Measurements from ENCODE around the gene PPP1R14D.

DNA sequence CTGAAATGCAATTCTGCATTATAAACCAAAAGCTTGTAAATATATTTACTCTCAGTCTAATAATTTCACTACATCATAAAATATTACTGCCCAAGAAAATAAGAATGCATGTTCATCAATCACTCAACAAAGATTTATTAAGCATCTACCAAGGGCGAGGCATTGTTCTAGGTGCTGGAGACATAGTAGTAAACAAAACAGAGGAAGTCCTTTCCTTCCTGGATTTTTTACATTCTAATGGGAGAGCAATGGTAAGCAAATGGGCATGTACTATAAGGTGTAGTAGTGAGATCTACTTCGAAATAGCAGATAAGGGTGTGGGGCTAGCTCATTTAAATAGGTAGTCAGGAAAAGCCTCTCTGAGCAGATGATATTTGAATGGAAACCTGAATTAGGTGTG lies 32.5 kb downstream of the PPP1R14D start:
- TF ChIP-seq, protein P1, sequence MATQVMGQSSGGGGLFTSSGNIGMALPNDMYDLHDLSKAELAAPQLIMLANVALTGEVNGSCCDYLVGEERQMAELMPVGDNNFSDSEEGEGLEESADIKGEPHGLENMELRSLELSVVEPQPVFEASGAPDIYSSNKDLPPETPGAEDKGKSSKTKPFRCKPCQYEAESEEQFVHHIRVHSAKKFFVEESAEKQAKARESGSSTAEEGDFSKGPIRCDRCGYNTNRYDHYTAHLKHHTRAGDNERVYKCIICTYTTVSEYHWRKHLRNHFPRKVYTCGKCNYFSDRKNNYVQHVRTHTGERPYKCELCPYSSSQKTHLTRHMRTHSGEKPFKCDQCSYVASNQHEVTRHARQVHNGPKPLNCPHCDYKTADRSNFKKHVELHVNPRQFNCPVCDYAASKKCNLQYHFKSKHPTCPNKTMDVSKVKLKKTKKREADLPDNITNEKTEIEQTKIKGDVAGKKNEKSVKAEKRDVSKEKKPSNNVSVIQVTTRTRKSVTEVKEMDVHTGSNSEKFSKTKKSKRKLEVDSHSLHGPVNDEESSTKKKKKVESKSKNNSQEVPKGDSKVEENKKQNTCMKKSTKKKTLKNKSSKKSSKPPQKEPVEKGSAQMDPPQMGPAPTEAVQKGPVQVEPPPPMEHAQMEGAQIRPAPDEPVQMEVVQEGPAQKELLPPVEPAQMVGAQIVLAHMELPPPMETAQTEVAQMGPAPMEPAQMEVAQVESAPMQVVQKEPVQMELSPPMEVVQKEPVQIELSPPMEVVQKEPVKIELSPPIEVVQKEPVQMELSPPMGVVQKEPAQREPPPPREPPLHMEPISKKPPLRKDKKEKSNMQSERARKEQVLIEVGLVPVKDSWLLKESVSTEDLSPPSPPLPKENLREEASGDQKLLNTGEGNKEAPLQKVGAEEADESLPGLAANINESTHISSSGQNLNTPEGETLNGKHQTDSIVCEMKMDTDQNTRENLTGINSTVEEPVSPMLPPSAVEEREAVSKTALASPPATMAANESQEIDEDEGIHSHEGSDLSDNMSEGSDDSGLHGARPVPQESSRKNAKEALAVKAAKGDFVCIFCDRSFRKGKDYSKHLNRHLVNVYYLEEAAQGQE (IDR thresholded peaks at IDR 0.05; ENCODE audit: insufficient read depth in 1 of 2, low read depth in 2 of 2, low read length in 2 of 2), result no peak
- TF ChIP-seq POLR2AphosphoS5 (IDR thresholded peaks at IDR 0.05; ENCODE audit: low read depth, low read length) (no peak), SIN3A (IDR thresholded peaks at IDR 0.05; ENCODE audit: borderline replicate concordance, insufficient read depth, low read length) (no peak), FOXP2 (optimal IDR thresholded peaks at IDR 0.05; ENCODE audit: borderline replicate concordance, extremely low read depth, extremely low read length, insufficient read depth) (no peak)
